Right atrium auricular region (tissue), 2 donors: ENCODE data around the gene FAHD1. TPM values are rescaled to one million over a fixed set of nuclear protein-coding genes. Genes with fewer than 3 reads are reported as not detected.

Source experiments
- DNase-seq: peaks from one replicate; pipeline ENCODE4 v3.0.0-alpha.2; 2019; ENCODE audit warnings: low spot score
- H3K27ac ChIP-seq, 2 donors: fragments of 200-600 bp; sonication (generic); 1 replicate in 1 of 2; 2 replicates in 1 of 2; pipeline ENCODE4 v1.5.1; 2016 to 2019
- H3K27me3 ChIP-seq, 2 donors: fragments of 200-600 bp; sonication (generic); one replicate each; pipeline versions ENCODE4 v1.5.1 to v1.6.0; 2017 to 2019
- H3K36me3 ChIP-seq: fragments of 200-600 bp; sonication (generic); one replicate; pipeline ENCODE4 v1.5.1; 2016
- H3K4me1 ChIP-seq, 2 donors: fragments of 200-600 bp; sonication (generic); one replicate each; pipeline versions ENCODE4 v1.5.1 to v1.6.0; 2017 to 2019
- H3K4me3 ChIP-seq, 2 donors: fragments of 200-600 bp; sonication (generic); 1 replicate in 1 of 2; 2 replicates in 1 of 2; pipeline ENCODE4 v1.5.1; 2017 to 2019; ENCODE audit warnings: mild to moderate bottlenecking in 1 of 2, moderate library complexity in 1 of 2
- H3K9me3 ChIP-seq, 2 donors: fragments of 200-600 bp; sonication (generic); one replicate each; pipeline ENCODE4 v1.5.1; 2019
- total RNA-seq, 2 donors: library from RNA; depleted of rRNA; stranded (reverse); fragments of >200 nt; gene quantifications; one replicate each; pipeline ENCODE4 v1.1.0, GENCODE V29; 2016
- TF ChIP-seq, protein P1 (sequence below), 2 donors: fragments of 200-600 bp; sonication (generic); IDR thresholded peaks; one replicate each; pipeline ENCODE4 v1.5.1; 2019; ENCODE audit warnings: antibody characterized with exemption in 2 of 2

Gene FAHD1
- total RNA-seq, 2 donors from 2014 or later: 35.8 to 59.3 TPM

DNA sequence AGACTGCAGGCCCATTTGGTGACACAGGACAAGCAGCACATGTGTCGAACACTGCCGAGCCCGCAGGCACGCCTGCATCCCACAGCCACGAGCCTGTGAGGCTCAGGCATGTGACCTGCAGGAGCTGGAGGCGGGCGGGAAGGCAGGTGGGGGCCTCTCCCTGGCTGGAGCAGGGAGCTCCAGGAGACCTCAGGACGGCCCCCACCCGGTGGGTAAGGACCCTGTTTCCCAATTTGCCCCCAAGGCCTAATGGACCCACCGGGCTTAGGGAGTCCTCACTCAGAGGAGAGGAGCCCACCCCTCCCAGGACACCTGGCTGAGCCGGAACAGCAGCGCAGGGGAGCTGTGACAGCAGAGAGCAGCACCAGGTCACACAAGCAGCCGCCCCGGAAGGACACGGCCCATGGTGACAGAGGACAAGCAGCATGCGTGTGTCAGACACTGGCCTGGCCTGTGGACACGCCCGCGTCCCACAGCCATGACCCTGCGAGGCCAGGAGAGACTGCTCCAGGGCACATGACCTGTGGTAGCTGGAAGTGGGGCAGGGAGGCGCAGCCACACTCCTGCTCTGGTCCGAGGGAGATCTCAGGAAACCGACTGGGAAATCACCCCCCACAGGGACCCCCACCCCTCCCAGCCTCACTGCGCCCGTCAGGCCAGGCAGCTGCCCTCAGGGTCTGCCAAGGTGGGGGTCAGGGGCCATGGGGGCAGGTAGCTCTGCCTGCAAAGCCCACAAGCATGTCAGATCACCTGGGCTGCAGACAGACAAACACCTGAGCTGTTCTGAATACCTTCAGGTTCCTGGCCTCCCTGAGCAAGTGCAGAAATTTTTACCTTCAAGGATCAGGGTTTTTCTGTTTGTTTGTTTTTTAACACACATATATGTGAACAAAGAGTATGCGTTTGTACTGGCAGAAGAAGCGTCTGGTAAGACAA, 47.0 kb upstream of the FAHD1 start:
- Histone ChIP-seq H3K9me3 (no peaks in the 10 kb centered on the region), H3K27ac (no peak overlapping the region), H3K4me3 (no peak overlapping the region), H3K27me3 (no peaks in the 10 kb centered on the region), H3K4me1 (peaks cover 0 to 41% of the 10 kb centered on the region in 2 donors), H3K36me3 (peaks cover 37% of the 10 kb centered on the region)
- TF ChIP-seq, protein P1, sequence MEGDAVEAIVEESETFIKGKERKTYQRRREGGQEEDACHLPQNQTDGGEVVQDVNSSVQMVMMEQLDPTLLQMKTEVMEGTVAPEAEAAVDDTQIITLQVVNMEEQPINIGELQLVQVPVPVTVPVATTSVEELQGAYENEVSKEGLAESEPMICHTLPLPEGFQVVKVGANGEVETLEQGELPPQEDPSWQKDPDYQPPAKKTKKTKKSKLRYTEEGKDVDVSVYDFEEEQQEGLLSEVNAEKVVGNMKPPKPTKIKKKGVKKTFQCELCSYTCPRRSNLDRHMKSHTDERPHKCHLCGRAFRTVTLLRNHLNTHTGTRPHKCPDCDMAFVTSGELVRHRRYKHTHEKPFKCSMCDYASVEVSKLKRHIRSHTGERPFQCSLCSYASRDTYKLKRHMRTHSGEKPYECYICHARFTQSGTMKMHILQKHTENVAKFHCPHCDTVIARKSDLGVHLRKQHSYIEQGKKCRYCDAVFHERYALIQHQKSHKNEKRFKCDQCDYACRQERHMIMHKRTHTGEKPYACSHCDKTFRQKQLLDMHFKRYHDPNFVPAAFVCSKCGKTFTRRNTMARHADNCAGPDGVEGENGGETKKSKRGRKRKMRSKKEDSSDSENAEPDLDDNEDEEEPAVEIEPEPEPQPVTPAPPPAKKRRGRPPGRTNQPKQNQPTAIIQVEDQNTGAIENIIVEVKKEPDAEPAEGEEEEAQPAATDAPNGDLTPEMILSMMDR (IDR thresholded peaks at IDR 0.05): no peak
- DNase-seq: no peak

GRCh38 chr16:1780677-1781072, 46.3 kb upstream of the FAHD1 start:
- H3K4me3 ChIP-seq: no peak overlapping the region
- H3K27ac ChIP-seq: no peak overlapping the region
- H3K27me3 ChIP-seq: no peaks in the 10 kb centered on the region
- peaks cover 34% of the 10 kb centered on the region for H3K36me3 ChIP-seq
- H3K4me1 ChIP-seq: peaks cover 0 to 48% of the 10 kb centered on the region in 2 donors
- H3K9me3 ChIP-seq: no peaks in the 10 kb centered on the region
- DNase-seq: no peak
- TF ChIP-seq, protein P1 (IDR thresholded peaks at IDR 0.05): no peak

DNA sequence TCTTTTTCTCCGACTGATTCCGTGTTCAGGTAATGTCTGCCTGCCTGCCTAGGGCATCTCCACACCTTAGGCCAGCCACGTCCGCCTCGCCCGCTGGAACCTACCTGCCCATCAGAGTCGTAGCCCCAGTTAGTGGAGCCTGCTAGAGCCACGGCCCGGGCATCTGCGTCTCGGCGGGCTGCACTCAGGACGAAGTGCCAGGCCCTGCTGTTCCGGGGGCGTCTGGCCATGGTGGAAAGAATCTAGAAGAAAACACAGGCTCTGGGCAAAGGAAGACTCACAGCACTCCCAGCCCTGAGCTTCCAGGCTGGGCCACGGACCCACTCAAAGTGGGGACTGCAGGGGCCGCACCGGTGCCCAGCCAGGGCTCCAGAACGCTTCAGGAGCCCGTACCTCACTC, 45.8 kb upstream of the FAHD1 start:
- Histone ChIP-seq H3K36me3 (peaks cover 29% of the 10 kb centered on the region), H3K9me3 (no peaks in the 10 kb centered on the region), H3K4me3 (peak overlapping the region; percentile 75 to 76), H3K27me3 (no peaks in the 10 kb centered on the region), H3K27ac (peak overlapping the region in 1 of 2 donors; percentile 79), H3K4me1 (peaks cover 0 to 48% of the 10 kb centered on the region in 2 donors)
- TF ChIP-seq, protein P1 (IDR thresholded peaks at IDR 0.05): no peak
- DNase-seq: no peak

DNA sequence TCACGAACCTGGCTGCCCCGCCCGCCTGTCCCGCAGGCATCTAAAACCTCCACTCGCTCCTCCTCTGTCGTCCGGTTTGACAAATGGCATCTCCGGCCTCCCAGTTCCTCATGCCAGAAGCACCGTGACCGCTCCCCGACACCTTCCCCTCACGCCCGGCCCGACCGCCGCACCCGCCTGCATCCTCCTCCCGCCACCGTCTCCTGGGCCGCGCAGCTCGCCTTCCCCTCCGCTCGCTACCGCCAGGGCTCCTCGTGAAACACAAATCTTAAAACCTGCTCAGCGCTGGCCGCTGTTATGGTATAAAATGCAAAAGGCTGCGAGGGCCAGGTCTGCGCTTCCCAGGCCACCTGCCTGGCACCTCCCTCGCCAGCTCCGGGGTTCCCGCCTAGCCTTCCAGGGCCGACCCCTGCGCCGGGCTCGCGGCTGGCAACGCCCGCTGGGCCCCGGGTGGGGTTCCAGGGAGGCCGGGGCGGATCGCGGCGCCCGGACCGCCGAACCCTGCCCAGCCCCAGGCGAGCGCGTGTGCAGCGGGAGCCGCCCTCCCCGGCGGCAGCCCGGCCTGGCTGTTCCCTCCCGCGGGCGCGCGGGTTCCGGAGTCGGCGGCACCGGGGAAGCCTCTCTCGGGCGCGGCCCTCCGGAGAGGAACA, 45.1 kb upstream of the FAHD1 start:
- H3K4me3 ChIP-seq: peak overlapping the region; percentile 75 to 76
- DNase-seq: no peak
- H3K27ac ChIP-seq: peak overlapping the region; percentile 79 to 84
- H3K9me3 ChIP-seq: no peaks in the 10 kb centered on the region
- H3K4me1 ChIP-seq: peaks cover 0 to 48% of the 10 kb centered on the region in 2 donors
- peaks cover 27% of the 10 kb centered on the region for H3K36me3 ChIP-seq
- no peaks in the 10 kb centered on the region for H3K27me3 ChIP-seq
- TF ChIP-seq, protein P1 (IDR thresholded peaks at IDR 0.05): no peak

GRCh38 chr16:1782408-1783264, 44.4 kb upstream of the FAHD1 start, which contains the start of the genes NUBP2 and SPSB3:
Gene NUBP2 (plus strand): TSS chr16:1782960. CDS start chr16:1783021, 61 bp downstream.
Gene SPSB3 (minus strand): TSS chr16:1782571. CDS start chr16:1781483, 1,088 bp downstream.
- no peaks in the 10 kb centered on the region for H3K9me3 ChIP-seq
- no peaks in the 10 kb centered on the region for H3K27me3 ChIP-seq
- peak; percentile 100 for DNase-seq
- TF ChIP-seq, protein P1 (IDR thresholded peaks at IDR 0.05): no peak
- peak within 1 kb of the TSS; percentile 76 to 78 for H3K4me3 ChIP-seq
- H3K4me1 ChIP-seq: peaks cover 0 to 48% of the 10 kb centered on the region in 2 donors
- H3K36me3 ChIP-seq: peaks cover 24% of the 10 kb centered on the region
- peak within 1 kb of the TSS; percentile 79 to 84 for H3K27ac ChIP-seq
